Thoracic aorta (tissue), 2 donors: ENCODE data around the gene ZNHIT6. TPM values are rescaled to one million over a fixed set of nuclear protein-coding genes. Genes with fewer than 3 reads are reported as not detected.

ENCODE experiments used
- ATAC-seq: fragments of 150-250 bp; one replicate; pipeline ENCODE4 v1.8.0; 2017; ENCODE audit warnings: low read depth; ENCODE audit not compliant: insufficient number of reproducible peaks, low FRiP score
- DNase-seq: peaks from one replicate; pipeline ENCODE4 v3.0.0-alpha.2; 2020; ENCODE audit warnings: low spot score
- H3K27ac ChIP-seq, 2 donors: fragments of 200-600 bp; sonication (generic); 1 replicate in 1 of 2; 2 replicates in 1 of 2; pipeline ENCODE4 v1.5.1; 2016; ENCODE audit warnings: mild to moderate bottlenecking in 2 of 2, moderate library complexity in 2 of 2
- H3K27me3 ChIP-seq: fragments of 200-600 bp; sonication (generic); replicated peaks from 2 replicates; pipeline ENCODE4 v1.6.0; 2016; ENCODE audit warnings: mild to moderate bottlenecking; ENCODE audit not compliant: insufficient read depth
- H3K36me3 ChIP-seq: fragments of 200-600 bp; sonication (generic); one replicate; pipeline ENCODE4 v1.5.1; 2016
- H3K4me1 ChIP-seq, 2 donors: fragments of 200-600 bp; sonication (generic); 1 replicate in 1 of 2; 2 replicates in 1 of 2; pipeline versions ENCODE4 v1.5.1 to v1.6.0; 2016; ENCODE audit warnings: low read depth in 2 of 2, mild to moderate bottlenecking in 1 of 2; ENCODE audit not compliant: control insufficient read depth in 1 of 2
- H3K4me3 ChIP-seq: fragments of 200-600 bp; sonication (generic); 2 replicates; pipeline ENCODE4 v1.5.1; 2016; ENCODE audit warnings: mild to moderate bottlenecking
- H3K9me3 ChIP-seq: fragments of 200-600 bp; sonication (generic); 2 replicates; pipeline ENCODE4 v1.5.1; 2016
- total RNA-seq, 2 donors: library from RNA; depleted of rRNA; stranded (reverse); fragments of >200 nt; gene quantifications; one replicate each; pipeline versions ENCODE4 v1.1.0 to v1.2.3, GENCODE V29; 2016
- TF ChIP-seq, protein P1 (sequence below): fragments of 200-600 bp; sonication (generic); IDR thresholded peaks from one replicate; pipeline ENCODE4 v1.5.1; 2019; ENCODE audit warnings: antibody characterized with exemption

The ZNHIT6 gene
- total RNA-seq, 2 donors from 2014 or later, result 14.5 to 19.1 TPM

DNA sequence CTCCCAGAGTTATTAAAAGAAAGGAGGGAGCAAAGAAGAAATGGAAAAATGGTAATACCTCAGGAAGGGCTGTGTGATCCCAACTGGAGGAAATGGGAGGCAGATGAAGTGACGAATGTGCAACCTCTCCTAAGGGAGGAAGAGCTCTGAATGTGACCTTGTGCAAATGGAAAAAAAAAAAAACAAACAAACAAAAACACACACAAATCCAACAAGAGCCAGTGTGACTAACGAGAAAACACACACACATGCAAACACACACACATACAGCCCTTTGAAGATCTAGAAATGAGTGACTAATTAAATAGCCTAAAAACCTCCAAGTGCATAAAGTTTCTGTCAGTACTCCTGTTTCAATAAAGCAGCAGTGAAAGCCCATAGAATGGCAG lies 78.7 kb downstream of the ZNHIT6 start:
- no peaks in the 10 kb centered on the region for H3K9me3 ChIP-seq

DNA sequence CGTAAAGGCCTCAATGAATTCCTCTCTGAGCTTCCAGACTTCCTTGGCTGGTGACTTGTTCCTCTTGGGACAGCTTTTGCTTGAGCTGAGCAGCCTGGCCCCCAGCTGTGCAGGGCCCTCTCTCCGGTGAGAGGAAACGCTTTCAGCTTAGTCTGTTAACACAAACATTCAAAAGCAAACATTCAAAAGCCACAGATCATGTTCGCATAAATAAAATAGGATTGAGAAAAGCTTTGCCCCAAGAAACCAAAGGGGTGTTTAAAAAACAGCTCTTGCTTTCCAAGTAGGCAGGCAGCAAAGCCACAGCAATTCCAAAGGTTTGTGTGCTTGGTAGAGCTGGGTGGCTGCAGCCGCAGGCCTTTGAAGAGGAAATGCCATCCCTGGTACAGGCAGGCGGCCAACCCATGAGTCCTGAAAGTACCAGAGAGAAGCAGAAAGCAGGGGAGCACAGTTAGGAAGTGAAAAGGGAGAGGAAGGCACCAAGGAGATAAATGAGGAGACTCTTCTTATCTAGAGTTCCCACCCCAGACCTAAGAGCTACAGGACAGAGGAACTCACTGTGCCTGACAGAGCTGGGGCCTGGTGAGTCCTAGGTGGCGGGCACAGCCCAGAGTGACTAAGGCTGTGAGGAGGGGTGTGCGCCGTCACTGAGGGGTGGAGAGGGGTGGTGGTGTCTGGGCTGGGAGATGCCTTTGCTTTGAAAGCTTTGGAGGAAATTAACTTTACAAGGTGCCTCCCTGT lies 79.3 kb downstream of the ZNHIT6 start:
- peaks cover 13 to 43% of the 10 kb centered on the region in 2 donors for H3K4me1 ChIP-seq
- DNase-seq (no peak), ATAC-seq (peak; percentile 55)
- peak overlapping the region; percentile 32 for H3K4me3 ChIP-seq
- TF ChIP-seq, protein P1, sequence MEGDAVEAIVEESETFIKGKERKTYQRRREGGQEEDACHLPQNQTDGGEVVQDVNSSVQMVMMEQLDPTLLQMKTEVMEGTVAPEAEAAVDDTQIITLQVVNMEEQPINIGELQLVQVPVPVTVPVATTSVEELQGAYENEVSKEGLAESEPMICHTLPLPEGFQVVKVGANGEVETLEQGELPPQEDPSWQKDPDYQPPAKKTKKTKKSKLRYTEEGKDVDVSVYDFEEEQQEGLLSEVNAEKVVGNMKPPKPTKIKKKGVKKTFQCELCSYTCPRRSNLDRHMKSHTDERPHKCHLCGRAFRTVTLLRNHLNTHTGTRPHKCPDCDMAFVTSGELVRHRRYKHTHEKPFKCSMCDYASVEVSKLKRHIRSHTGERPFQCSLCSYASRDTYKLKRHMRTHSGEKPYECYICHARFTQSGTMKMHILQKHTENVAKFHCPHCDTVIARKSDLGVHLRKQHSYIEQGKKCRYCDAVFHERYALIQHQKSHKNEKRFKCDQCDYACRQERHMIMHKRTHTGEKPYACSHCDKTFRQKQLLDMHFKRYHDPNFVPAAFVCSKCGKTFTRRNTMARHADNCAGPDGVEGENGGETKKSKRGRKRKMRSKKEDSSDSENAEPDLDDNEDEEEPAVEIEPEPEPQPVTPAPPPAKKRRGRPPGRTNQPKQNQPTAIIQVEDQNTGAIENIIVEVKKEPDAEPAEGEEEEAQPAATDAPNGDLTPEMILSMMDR, result no peak
- no peaks in the 10 kb centered on the region for H3K27me3 ChIP-seq
- no peaks in the 10 kb centered on the region for H3K36me3 ChIP-seq
- no peaks in the 10 kb centered on the region for H3K9me3 ChIP-seq
- H3K27ac ChIP-seq, result peak overlapping the region; percentile 88 to 90

More for the DNA sequence above, 78.7 kb downstream of the ZNHIT6 start:
- ATAC-seq (no peak), DNase-seq (no peak)
- Histone ChIP-seq H3K4me1 (peaks cover 13 to 43% of the 10 kb centered on the region in 2 donors), H3K27ac (peak overlapping the region; percentile 88 to 90), H3K36me3 (no peaks in the 10 kb centered on the region), H3K4me3 (peak overlapping the region; percentile 32), H3K27me3 (no peaks in the 10 kb centered on the region)
- TF ChIP-seq, protein P1, result no peak

DNA sequence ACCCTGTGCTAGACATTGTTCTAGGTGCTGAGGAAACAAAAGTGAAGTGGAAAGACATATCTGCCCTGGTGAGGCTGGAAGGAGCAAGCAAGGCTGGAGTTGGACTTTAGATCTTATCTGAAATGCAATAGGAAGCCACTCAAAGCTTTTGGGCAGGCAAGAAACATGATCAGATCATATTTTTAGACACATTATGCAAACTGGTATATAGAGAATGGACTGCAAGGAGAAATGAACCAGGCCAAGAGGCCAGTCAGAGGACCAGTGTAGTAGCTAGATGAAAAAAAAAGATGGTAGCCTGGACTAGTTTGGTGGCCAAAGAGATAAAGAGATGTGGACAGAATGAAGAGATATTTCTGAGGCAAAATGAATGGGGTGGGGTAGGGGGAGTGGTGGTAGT lies 81.4 kb downstream of the ZNHIT6 start:
- no peak for DNase-seq
- no peaks in the 10 kb centered on the region for H3K36me3 ChIP-seq

DNA sequence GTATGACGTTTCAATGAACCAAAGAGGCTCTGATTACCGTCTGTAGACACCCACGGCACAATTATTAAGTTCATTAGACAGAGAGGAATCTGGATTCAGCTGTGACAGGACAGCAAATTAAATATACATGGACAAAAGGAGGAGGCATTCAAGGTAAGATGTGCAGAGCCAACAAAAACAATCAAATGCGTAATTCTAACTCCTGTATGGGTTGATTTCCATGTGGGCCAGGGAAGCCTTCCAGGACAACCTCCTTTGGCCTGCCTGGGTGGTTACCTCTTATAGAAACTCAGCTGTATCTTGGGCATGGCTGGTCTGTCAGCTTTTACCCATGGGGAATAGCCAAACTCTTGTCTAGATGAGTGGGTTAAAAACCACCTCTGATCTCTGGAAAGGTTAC lies 83.9 kb downstream of the ZNHIT6 start:
- Histone ChIP-seq H3K4me1 (peaks cover 13 to 38% of the 10 kb centered on the region in 2 donors), H3K27ac (no peak overlapping the region), H3K27me3 (no peaks in the 10 kb centered on the region), H3K9me3 (peaks cover 10% of the 10 kb centered on the region), H3K36me3 (no peaks in the 10 kb centered on the region), H3K4me3 (no peak overlapping the region)
- ATAC-seq (no peak), DNase-seq (no peak)
- TF ChIP-seq, protein P1, result no peak

More for the DNA sequence above, 81.4 kb downstream of the ZNHIT6 start:
- no peak overlapping the region for H3K4me3 ChIP-seq
- no peak for ATAC-seq
- H3K9me3 ChIP-seq, result peaks cover 2% of the 10 kb centered on the region
- no peaks in the 10 kb centered on the region for H3K27me3 ChIP-seq
- peaks cover 13 to 43% of the 10 kb centered on the region in 2 donors for H3K4me1 ChIP-seq
- peak overlapping the region; percentile 88 to 90 for H3K27ac ChIP-seq
- TF ChIP-seq, protein P1, result no peak

DNA sequence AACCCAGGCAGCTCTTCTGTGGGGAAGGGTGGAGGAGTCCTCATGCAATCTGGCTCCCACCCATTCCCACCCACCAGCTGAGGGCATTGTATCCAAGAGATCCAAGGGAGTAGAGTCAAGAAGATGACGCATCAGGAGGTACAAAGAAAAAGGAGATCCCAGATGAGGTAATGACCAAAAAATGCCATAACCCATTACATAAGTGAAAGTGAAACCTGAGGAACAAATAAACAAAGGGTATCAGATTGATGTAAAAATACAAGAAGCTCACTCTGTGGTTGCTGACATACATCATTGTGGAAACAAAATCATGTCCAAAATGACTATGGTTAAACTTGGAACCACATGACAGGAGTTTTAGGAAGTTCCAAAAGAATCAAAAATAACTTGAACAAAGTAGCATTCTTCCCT lies 85.2 kb downstream of the ZNHIT6 start:
- Histone ChIP-seq H3K36me3 (no peaks in the 10 kb centered on the region), H3K27me3 (no peaks in the 10 kb centered on the region), H3K4me3 (no peak overlapping the region), H3K4me1 (peaks cover 12 to 25% of the 10 kb centered on the region in 2 donors), H3K9me3 (peaks cover 10% of the 10 kb centered on the region), H3K27ac (no peak overlapping the region)
- TF ChIP-seq, protein P1, result no peak
- no peak for ATAC-seq
- no peak for DNase-seq
